Measurements from ENCODE around the gene EDEM1.
"Not testable (repeated sequence)": the region's sequence is repeated elsewhere in the genome, so short reads cannot be mapped to it uniquely, and the experiment has no call there.

The EDEM1 gene

GRCh38 chr3:5187156-5187919 is at the start of gene EDEM1:
EDEM1 (plus strand) TSS chr3:5187707; CDS start chr3:5187806, 99 bp downstream.
- DNase-seq = peak; percentile 96

- no peak for DNase-seq
These were observed 49.1 kb upstream of the EDEM1 start for GRCh38 chr3:5138214-5138981.

GRCh38 chr3:5140230-5140621 is 47.3 kb upstream of the EDEM1 start:
- no peak for DNase-seq

- DNase-seq = no peak
These were observed 46.7 kb upstream of the EDEM1 start for GRCh38 chr3:5140839-5141238.

DNA sequence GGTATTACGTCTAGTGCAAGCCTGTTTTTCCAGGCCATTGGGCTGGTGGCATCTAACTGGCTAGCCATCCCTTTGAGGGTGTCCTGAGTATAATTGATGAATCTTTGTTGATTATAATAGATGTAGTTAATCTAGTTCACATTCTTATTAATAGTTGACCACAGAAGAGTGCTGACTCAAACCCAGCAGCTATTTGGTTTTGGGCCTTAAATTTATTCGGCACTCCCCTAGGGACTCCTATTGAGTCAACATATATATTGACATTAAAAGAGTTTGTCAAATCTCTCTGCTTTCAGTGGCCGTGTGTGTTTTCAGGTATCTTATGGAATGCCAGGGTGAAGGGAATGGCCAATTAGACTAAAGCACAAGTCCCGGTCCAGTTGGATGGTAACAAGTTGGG is 45.7 kb upstream of the EDEM1 start:
- no peak for DNase-seq

- no peak for DNase-seq
These were observed 44.0 kb upstream of the EDEM1 start for GRCh38 chr3:5143464-5143863.

- no peak for DNase-seq
These were observed 43.1 kb upstream of the EDEM1 start for GRCh38 chr3:5144316-5144994.

GRCh38 chr3:5145120-5145519 is 42.4 kb upstream of the EDEM1 start:
- no peak for DNase-seq

- not testable (repeated sequence) for DNase-seq
These were observed 40.4 kb upstream of the EDEM1 start for GRCh38 chr3:5147152-5147551.

DNA sequence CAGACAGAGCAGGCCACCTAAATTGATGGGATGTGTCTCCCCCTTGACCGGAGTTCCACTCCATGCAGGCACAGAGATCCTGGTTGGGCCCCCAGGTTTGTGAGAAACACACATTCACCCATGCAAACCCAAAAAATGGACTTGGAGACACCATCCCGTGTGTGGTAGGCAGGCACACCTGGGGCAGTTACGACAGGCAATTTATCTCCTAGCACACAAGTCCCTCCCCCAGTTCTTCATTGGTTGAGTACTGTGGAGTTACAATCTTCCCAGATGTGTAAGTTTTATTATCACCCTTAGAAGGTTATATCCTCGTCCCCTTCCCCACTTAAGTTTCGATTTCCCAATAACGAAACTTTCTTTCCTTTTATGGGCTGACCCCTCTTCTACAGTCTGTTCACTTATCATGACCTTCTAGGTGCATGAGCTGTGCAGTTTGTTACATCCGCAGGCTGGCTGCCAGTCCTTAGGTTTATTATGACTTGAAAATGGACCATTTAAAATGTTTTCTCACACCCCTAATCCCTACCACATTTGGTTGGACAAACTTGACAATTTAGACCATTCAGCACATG is 38.1 kb upstream of the EDEM1 start:
- no peak for DNase-seq

- DNase-seq = no peak
These were observed 35.9 kb upstream of the EDEM1 start for GRCh38 chr3:5151586-5151985.

GRCh38 chr3:5153074-5153473 is 34.4 kb upstream of the EDEM1 start:
- DNase-seq = no peak

DNA sequence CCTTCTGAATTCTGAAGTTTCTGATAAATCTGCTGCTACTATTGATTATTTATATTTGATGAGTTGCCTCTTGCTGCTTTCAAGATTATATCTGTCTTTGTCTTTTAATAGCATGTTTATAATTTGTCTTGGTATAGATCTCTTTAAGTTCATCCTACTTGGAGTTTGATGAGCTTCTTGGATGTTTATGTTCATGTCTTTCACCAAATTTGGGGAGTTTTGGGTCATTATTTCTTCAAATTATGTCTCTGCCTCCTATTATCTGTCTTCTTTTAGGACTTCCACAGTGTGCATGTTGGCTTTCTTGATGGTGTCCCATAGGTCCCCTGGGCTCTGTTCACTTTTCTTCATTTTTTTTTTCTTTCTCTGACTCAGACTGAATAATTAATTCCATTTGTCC is 32.3 kb upstream of the EDEM1 start:
- no peak for DNase-seq

GRCh38 chr3:5160321-5160720 is 27.2 kb upstream of the EDEM1 start:
- DNase-seq = no peak

- DNase-seq = peak; percentile 32
These were observed 26.3 kb upstream of the EDEM1 start for GRCh38 chr3:5160940-5161858.

- DNase-seq = no peak
These were observed 25.4 kb upstream of the EDEM1 start for GRCh38 chr3:5162102-5162501.

DNA sequence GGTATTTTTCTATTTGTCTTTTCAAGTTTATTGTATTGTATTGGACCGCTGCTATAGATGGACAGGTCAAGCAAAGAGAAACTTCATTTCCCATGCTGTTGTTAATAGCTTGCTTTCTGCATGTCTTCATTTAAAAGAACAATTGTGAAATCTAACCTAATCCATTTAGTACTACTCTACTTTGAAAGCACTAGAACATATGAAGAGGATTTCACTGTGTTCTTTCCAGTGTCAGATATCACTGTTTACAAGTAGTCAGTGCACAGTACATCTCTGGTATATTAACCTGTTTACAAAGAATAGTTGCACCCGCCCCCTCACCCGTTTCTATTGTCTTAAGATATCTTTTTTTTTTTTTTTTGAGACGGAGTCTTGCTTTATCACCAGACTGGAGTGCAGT is 21.8 kb upstream of the EDEM1 start:
- DNase-seq = no peak

DNA sequence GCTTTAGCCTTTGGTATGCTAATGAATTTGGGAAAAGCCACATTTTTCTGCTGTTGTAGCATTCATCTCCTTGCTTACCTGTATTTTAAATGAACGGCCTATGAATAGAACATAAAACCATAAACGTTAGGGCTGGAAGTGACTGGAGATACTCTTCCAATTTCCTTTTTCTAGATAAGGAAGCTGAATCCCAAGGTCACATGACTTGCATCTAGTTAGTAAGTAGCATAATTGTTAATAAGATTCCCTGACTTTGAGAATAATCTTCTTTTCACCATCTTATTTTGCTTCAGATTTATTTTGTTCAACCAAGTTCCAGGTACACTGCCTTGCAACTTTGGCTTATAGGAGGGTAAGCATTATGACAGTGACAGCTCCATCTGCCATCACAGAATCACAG is 20.7 kb upstream of the EDEM1 start:
- no peak for DNase-seq

GRCh38 chr3:5168110-5168509 is 19.4 kb upstream of the EDEM1 start:
- no peak for DNase-seq

DNA sequence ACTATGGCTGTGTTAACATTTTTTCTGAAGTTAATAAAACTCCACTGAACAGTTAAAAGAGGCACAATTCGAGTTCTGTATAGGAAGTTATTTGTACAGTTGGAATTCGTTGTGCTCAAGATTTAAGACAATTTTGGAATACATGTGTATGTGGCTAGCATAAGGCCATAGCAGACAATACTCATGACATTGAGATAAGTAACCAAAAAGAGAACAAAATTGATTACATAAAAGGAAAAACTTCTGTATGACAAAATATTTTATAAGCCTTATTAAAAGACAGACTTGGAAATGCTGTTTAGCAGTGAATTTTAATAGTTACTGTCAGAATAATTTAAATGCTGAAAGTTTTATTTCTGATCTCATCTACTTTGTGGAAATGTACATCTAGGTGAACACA is 17.7 kb upstream of the EDEM1 start:
- no peak for DNase-seq

GRCh38 chr3:5170975-5171374 is 16.5 kb upstream of the EDEM1 start:
- no peak for DNase-seq

- DNase-seq = no peak
These were observed 15.5 kb upstream of the EDEM1 start for GRCh38 chr3:5172018-5172417.
